ENCODE results near the gene DYNC2I2.
"Not testable (repeated sequence)": the region's sequence is repeated elsewhere in the genome, so short reads cannot be mapped to it uniquely, and the experiment has no call there.

The DYNC2I2 gene

GRCh38 chr9:128696923-128697707 is 40.5 kb upstream of the DYNC2I2 start:
- Histone ChIP-seq H3K27ac (ENCODE audit: low read length) (no peak overlapping the region), H3K4me1 (ENCODE audit: control insufficient read depth, insufficient read depth, low read length) (peaks cover 2% of the 10 kb centered on the region), H3K9me3 (ENCODE audit: control insufficient read depth in 2 of 2, low read length in 2 of 2) (no peaks in the 10 kb centered on the region), H3K9ac (ENCODE audit: low read length in 2 of 2) (no peak overlapping the region), H3K27me3 (ENCODE audit: control insufficient read depth in 1 of 2, insufficient read depth in 2 of 2, low read length in 2 of 2) (no peaks in the 10 kb centered on the region), H3K4me3 (ENCODE audit: low read length in 2 of 2) (no peak overlapping the region), H3K36me3 (ENCODE audit: control insufficient read depth in 2 of 2, insufficient read depth in 2 of 2, low read length in 2 of 2) (peaks cover 21 to 29% of the 10 kb centered on the region in 2 donors)

- Histone ChIP-seq H3K9me3 (ENCODE audit: control insufficient read depth in 2 of 2, low read length in 2 of 2) (no peaks in the 10 kb centered on the region), H3K4me3 (ENCODE audit: low read length in 2 of 2) (no peak overlapping the region), H3K36me3 (ENCODE audit: control insufficient read depth in 2 of 2, insufficient read depth in 2 of 2, low read length in 2 of 2) (peaks cover 25 to 33% of the 10 kb centered on the region in 2 donors), H3K4me1 (ENCODE audit: control insufficient read depth, insufficient read depth, low read length) (peaks cover 6% of the 10 kb centered on the region), H3K27ac (ENCODE audit: low read length) (no peak overlapping the region), H3K27me3 (ENCODE audit: control insufficient read depth in 1 of 2, insufficient read depth in 2 of 2, low read length in 2 of 2) (no peaks in the 10 kb centered on the region), H3K9ac (ENCODE audit: low read length in 2 of 2) (no peak overlapping the region)
Measured at GRCh38 chr9:128694344-128694743, 37.7 kb upstream of the DYNC2I2 start.

- not testable (repeated sequence) for H3K27ac ChIP-seq (ENCODE audit: low read length); H3K4me3 ChIP-seq (ENCODE audit: low read length in 2 of 2); H3K9me3 ChIP-seq (ENCODE audit: control insufficient read depth in 2 of 2, low read length in 2 of 2); H3K27me3 ChIP-seq (ENCODE audit: control insufficient read depth in 1 of 2, insufficient read depth in 2 of 2, low read length in 2 of 2); H3K9ac ChIP-seq (ENCODE audit: low read length in 2 of 2); H3K4me1 ChIP-seq (ENCODE audit: control insufficient read depth, insufficient read depth, low read length)
- peaks cover 25 to 33% of the 10 kb centered on the region in 2 donors for H3K36me3 ChIP-seq (ENCODE audit: control insufficient read depth in 2 of 2, insufficient read depth in 2 of 2, low read length in 2 of 2)
Measured at GRCh38 chr9:128693738-128694137, 37.1 kb upstream of the DYNC2I2 start.

GRCh38 chr9:128690684-128691034 is 34.0 kb upstream of the DYNC2I2 start:
- H3K27ac ChIP-seq (ENCODE audit: low read length), result no peak overlapping the region
- H3K9ac ChIP-seq (ENCODE audit: low read length in 2 of 2), result peak overlapping the region; percentile 71 to 93
- H3K36me3 ChIP-seq (ENCODE audit: control insufficient read depth in 2 of 2, insufficient read depth in 2 of 2, low read length in 2 of 2), result peaks cover 20 to 24% of the 10 kb centered on the region in 2 donors
- H3K4me1 ChIP-seq (ENCODE audit: control insufficient read depth, insufficient read depth, low read length), result peaks cover 6% of the 10 kb centered on the region
- H3K4me3 ChIP-seq (ENCODE audit: low read length in 2 of 2), result peak overlapping the region; percentile 85 to 96
- H3K9me3 ChIP-seq (ENCODE audit: control insufficient read depth in 2 of 2, low read length in 2 of 2), result no peaks in the 10 kb centered on the region
- peaks cover 0 to 6% of the 10 kb centered on the region in 2 donors for H3K27me3 ChIP-seq (ENCODE audit: control insufficient read depth in 1 of 2, insufficient read depth in 2 of 2, low read length in 2 of 2)

GRCh38 chr9:128689820-128690683 is 33.4 kb upstream of the DYNC2I2 start:
- peak overlapping the region; percentile 85 to 96 for H3K4me3 ChIP-seq (ENCODE audit: low read length in 2 of 2)
- peaks cover 18 to 22% of the 10 kb centered on the region in 2 donors for H3K36me3 ChIP-seq (ENCODE audit: control insufficient read depth in 2 of 2, insufficient read depth in 2 of 2, low read length in 2 of 2)
- H3K27me3 ChIP-seq (ENCODE audit: control insufficient read depth in 1 of 2, insufficient read depth in 2 of 2, low read length in 2 of 2), result peaks cover 0 to 7% of the 10 kb centered on the region in 2 donors
- peak overlapping the region; percentile 71 to 93 for H3K9ac ChIP-seq (ENCODE audit: low read length in 2 of 2)
- H3K4me1 ChIP-seq (ENCODE audit: control insufficient read depth, insufficient read depth, low read length), result peaks cover 6% of the 10 kb centered on the region
- H3K27ac ChIP-seq (ENCODE audit: low read length), result no peak overlapping the region
- no peaks in the 10 kb centered on the region for H3K9me3 ChIP-seq (ENCODE audit: control insufficient read depth in 2 of 2, low read length in 2 of 2)

- H3K4me1 ChIP-seq (ENCODE audit: control insufficient read depth, insufficient read depth, low read length), result peaks cover 12% of the 10 kb centered on the region
- H3K9ac ChIP-seq (ENCODE audit: low read length in 2 of 2), result peak overlapping the region in 1 of 2 donors; percentile 62
Measured at GRCh38 chr9:128689293-128689774, 32.7 kb upstream of the DYNC2I2 start.

GRCh38 chr9:128688501-128689292 is 32.0 kb upstream of the DYNC2I2 start, which contains the start of gene SET:
SET (plus strand) TSS chr9:128689222; CDS start chr9:128689583, 361 bp downstream.
- peaks cover 13% of the 10 kb centered on the region for H3K4me1 ChIP-seq (ENCODE audit: control insufficient read depth, insufficient read depth, low read length)
- peaks cover 5 to 18% of the 10 kb centered on the region in 2 donors for H3K27me3 ChIP-seq (ENCODE audit: control insufficient read depth in 1 of 2, insufficient read depth in 2 of 2, low read length in 2 of 2)
- H3K4me3 ChIP-seq (ENCODE audit: low read length in 2 of 2), result peak within 1 kb of the TSS; percentile 85 to 96
- H3K9ac ChIP-seq (ENCODE audit: low read length in 2 of 2), result peak within 1 kb of the TSS; percentile 74 to 93
- peak within 1 kb of the TSS; percentile 76 for H3K27ac ChIP-seq (ENCODE audit: low read length)
- H3K9me3 ChIP-seq (ENCODE audit: control insufficient read depth in 2 of 2, low read length in 2 of 2), result no peaks in the 10 kb centered on the region
- peaks cover 12 to 15% of the 10 kb centered on the region in 2 donors for H3K36me3 ChIP-seq (ENCODE audit: control insufficient read depth in 2 of 2, insufficient read depth in 2 of 2, low read length in 2 of 2)

More at GRCh38 chr9:128689293-128689774, 32.7 kb upstream of the DYNC2I2 start:
- Histone ChIP-seq H3K4me3 (ENCODE audit: low read length in 2 of 2) (peak overlapping the region; percentile 31 to 68), H3K9me3 (ENCODE audit: control insufficient read depth in 2 of 2, low read length in 2 of 2) (no peaks in the 10 kb centered on the region), H3K36me3 (ENCODE audit: control insufficient read depth in 2 of 2, insufficient read depth in 2 of 2, low read length in 2 of 2) (peaks cover 14 to 20% of the 10 kb centered on the region in 2 donors), H3K27ac (ENCODE audit: low read length) (no peak overlapping the region), H3K27me3 (ENCODE audit: control insufficient read depth in 1 of 2, insufficient read depth in 2 of 2, low read length in 2 of 2) (peaks cover 3 to 14% of the 10 kb centered on the region in 2 donors)

GRCh38 chr9:128687453-128687852 is 30.8 kb upstream of the DYNC2I2 start:
- Histone ChIP-seq H3K9me3 (ENCODE audit: control insufficient read depth in 2 of 2, low read length in 2 of 2) (no peaks in the 10 kb centered on the region), H3K9ac (ENCODE audit: low read length in 2 of 2) (no peak overlapping the region), H3K4me3 (ENCODE audit: low read length in 2 of 2) (no peak overlapping the region), H3K36me3 (ENCODE audit: control insufficient read depth in 2 of 2, insufficient read depth in 2 of 2, low read length in 2 of 2) (peaks cover 4 to 5% of the 10 kb centered on the region in 2 donors), H3K27me3 (ENCODE audit: control insufficient read depth in 1 of 2, insufficient read depth in 2 of 2, low read length in 2 of 2) (peaks cover 5 to 22% of the 10 kb centered on the region in 2 donors), H3K4me1 (ENCODE audit: control insufficient read depth, insufficient read depth, low read length) (peaks cover 17% of the 10 kb centered on the region), H3K27ac (ENCODE audit: low read length) (no peak overlapping the region)

GRCh38 chr9:128685636-128686489 is 29.2 kb upstream of the DYNC2I2 start:
- no peak overlapping the region for H3K4me3 ChIP-seq (ENCODE audit: low read length in 2 of 2)

More at GRCh38 chr9:128685636-128686489, 29.2 kb upstream of the DYNC2I2 start:
- no peak overlapping the region for H3K9ac ChIP-seq (ENCODE audit: low read length in 2 of 2)
- H3K36me3 ChIP-seq (ENCODE audit: control insufficient read depth in 2 of 2, insufficient read depth in 2 of 2, low read length in 2 of 2), result no peaks in the 10 kb centered on the region
- peaks cover 17% of the 10 kb centered on the region for H3K4me1 ChIP-seq (ENCODE audit: control insufficient read depth, insufficient read depth, low read length)
- H3K9me3 ChIP-seq (ENCODE audit: control insufficient read depth in 2 of 2, low read length in 2 of 2), result no peaks in the 10 kb centered on the region
- peaks cover 5 to 22% of the 10 kb centered on the region in 2 donors for H3K27me3 ChIP-seq (ENCODE audit: control insufficient read depth in 1 of 2, insufficient read depth in 2 of 2, low read length in 2 of 2)
- no peak overlapping the region for H3K27ac ChIP-seq (ENCODE audit: low read length)

All from stomach smooth muscle (tissue), 2 donors.